HEK293T (cell line): ENCODE results near the gene SMC2.

Experiments used
- ARNT ChIP-seq: fragments of 450-650 bp; IDR thresholded peaks from 2 replicates; pipeline ENCODE4 v1.6.1; 2017; ENCODE audit warnings: mild to moderate bottlenecking
- FOXM1 ChIP-seq: fragments of 450-650 bp; IDR thresholded peaks from 2 replicates; pipeline ENCODE4 v1.6.1; 2017; ENCODE audit warnings: mild to moderate bottlenecking, borderline replicate concordance
- SP1 ChIP-seq: fragments of 450-650 bp; IDR thresholded peaks from 2 replicates; pipeline ENCODE4 v1.6.1; 2017
- TF ChIP-seq, protein P1 (sequence below): fragments of 450-650 bp; IDR thresholded peaks from 2 replicates; pipeline ENCODE4 v1.6.1; 2016

DNA sequence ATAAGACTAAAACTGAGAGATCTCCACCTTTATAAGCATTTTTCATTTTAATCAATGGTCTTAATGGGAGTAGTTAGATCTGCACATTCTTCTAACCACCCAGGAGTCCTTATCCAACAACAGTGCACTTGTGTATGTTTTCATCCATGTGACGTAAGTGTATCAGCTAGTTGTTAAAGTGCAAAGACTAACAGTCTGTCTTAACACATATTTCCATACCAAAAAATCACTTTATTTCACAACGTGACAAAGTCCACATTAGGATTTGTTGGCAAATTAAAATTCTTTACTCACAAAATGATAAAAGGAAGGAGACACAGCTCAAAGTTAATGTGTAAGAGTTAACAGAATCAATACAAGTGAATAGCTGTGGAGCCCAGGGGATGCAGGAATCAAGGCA, 1.9 kb upstream of the SMC2 start:
- no peak for TF ChIP-seq FOXM1
- TF ChIP-seq, protein P1, sequence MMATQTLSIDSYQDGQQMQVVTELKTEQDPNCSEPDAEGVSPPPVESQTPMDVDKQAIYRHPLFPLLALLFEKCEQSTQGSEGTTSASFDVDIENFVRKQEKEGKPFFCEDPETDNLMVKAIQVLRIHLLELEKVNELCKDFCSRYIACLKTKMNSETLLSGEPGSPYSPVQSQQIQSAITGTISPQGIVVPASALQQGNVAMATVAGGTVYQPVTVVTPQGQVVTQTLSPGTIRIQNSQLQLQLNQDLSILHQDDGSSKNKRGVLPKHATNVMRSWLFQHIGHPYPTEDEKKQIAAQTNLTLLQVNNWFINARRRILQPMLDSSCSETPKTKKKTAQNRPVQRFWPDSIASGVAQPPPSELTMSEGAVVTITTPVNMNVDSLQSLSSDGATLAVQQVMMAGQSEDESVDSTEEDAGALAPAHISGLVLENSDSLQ: no peak
- TF ChIP-seq SP1: no peak
- no peak for TF ChIP-seq ARNT
